H9 (cell line): ENCODE data around the gene SHROOM1. TPM values are rescaled to one million over a fixed set of nuclear protein-coding genes. Genes with fewer than 3 reads are reported as not detected.
A peak's percentile ranks its signal among the peaks of the same experiment; 100 is the strongest.

Experiments
- DNase-seq: peaks from one replicate; pipeline ENCODE4 v3.0.0-alpha.2; 2017
- H2AFZ ChIP-seq: one replicate; pipeline ENCODE4 v1.6.1; 2013; ENCODE audit warnings: mild to moderate bottlenecking, low read length, control low read depth, moderate library complexity
- H2AK5ac ChIP-seq: 2 replicates; pipeline ENCODE4 v1.6.1; 2013; ENCODE audit warnings: low read length, control low read depth, mixed read lengths; ENCODE audit not compliant: insufficient read length
- H2BK120ac ChIP-seq: one replicate; pipeline ENCODE4 v1.6.1; 2013; ENCODE audit warnings: low read depth, mild to moderate bottlenecking, low read length, control low read depth, inconsistent platforms; ENCODE audit not compliant: poor library complexity, severe bottlenecking
- H2BK12ac ChIP-seq: 2 replicates; pipeline ENCODE4 v1.6.1; 2013; ENCODE audit warnings: low read length, control low read depth, mixed read lengths, low read depth; ENCODE audit not compliant: insufficient read length
- H2BK15ac ChIP-seq: 2 replicates; pipeline ENCODE4 v1.6.1; 2013; ENCODE audit warnings: low read depth, low read length, control low read depth
- H2BK20ac ChIP-seq: one replicate; pipeline ENCODE4 v1.6.1; 2013; ENCODE audit warnings: low read depth, mild to moderate bottlenecking, low read length, control low read depth, inconsistent platforms; ENCODE audit not compliant: poor library complexity, severe bottlenecking
- H2BK5ac ChIP-seq: 2 replicates; pipeline ENCODE4 v1.6.1; 2013; ENCODE audit warnings: low read length, control low read depth, mixed read lengths; ENCODE audit not compliant: insufficient read length
- H3K14ac ChIP-seq: 2 replicates; pipeline ENCODE4 v1.6.1; 2013; ENCODE audit warnings: low read length, control low read depth; ENCODE audit not compliant: insufficient read depth
- H3K18ac ChIP-seq: 2 replicates; pipeline ENCODE4 v1.6.1; 2013; ENCODE audit warnings: low read depth, mild to moderate bottlenecking, mixed read lengths, low read length, control low read depth; ENCODE audit not compliant: insufficient read length
- H3K23ac ChIP-seq: 2 replicates; pipeline ENCODE4 v1.6.1; 2013; ENCODE audit warnings: low read length, control low read depth, mixed read lengths, low read depth; ENCODE audit not compliant: insufficient read length
- H3K23me2 ChIP-seq: 2 replicates; pipeline ENCODE4 v1.6.1; 2013; ENCODE audit warnings: low read depth, mild to moderate bottlenecking, mixed read lengths, low read length, control low read depth; ENCODE audit not compliant: insufficient read length, poor library complexity, severe bottlenecking
- H3K27ac ChIP-seq: 2 replicates; pipeline ENCODE4 v1.5.1; 2013; ENCODE audit warnings: low read length, control low read depth, mixed read lengths, low read depth; ENCODE audit not compliant: insufficient read length
- H3K27me3 ChIP-seq: 2 replicates; pipeline ENCODE4 v1.6.1; 2013; ENCODE audit warnings: low read length, control low read depth, inconsistent platforms; ENCODE audit not compliant: insufficient read depth
- H3K4ac ChIP-seq: 2 replicates; pipeline ENCODE4 v1.6.1; 2013; ENCODE audit warnings: low read depth, mild to moderate bottlenecking, control low read depth, inconsistent platforms, low read length, moderate library complexity
- H3K4me1 ChIP-seq: 2 replicates; pipeline ENCODE4 v1.6.1; 2013; ENCODE audit warnings: low read length, control low read depth, inconsistent platforms; ENCODE audit not compliant: insufficient read depth
- H3K4me2 ChIP-seq: 2 replicates; pipeline ENCODE4 v1.6.1; 2013; ENCODE audit warnings: low read length, control low read depth, mixed read lengths; ENCODE audit not compliant: insufficient read length, insufficient read depth
- H3K56ac ChIP-seq: 2 replicates; pipeline ENCODE4 v1.6.1; 2013; ENCODE audit warnings: low read depth, mild to moderate bottlenecking, mixed read lengths, low read length, control low read depth; ENCODE audit not compliant: insufficient read length
- H3K79me1 ChIP-seq: 2 replicates; pipeline ENCODE4 v1.6.1; 2013; ENCODE audit warnings: low read depth, mild to moderate bottlenecking, moderate library complexity, low read length, control low read depth, inconsistent platforms; ENCODE audit not compliant: insufficient read depth, poor library complexity, severe bottlenecking
- H3K79me2 ChIP-seq: 2 replicates; pipeline ENCODE4 v1.6.1; 2013; ENCODE audit warnings: low read length, control low read depth, inconsistent platforms; ENCODE audit not compliant: insufficient read depth
- H3K9ac ChIP-seq: 2 replicates; pipeline ENCODE4 v1.6.1; 2013; ENCODE audit warnings: low read length, control low read depth, mixed read lengths; ENCODE audit not compliant: insufficient read length; ENCODE audit errors: extremely low read depth
- H3K9me3 ChIP-seq: one replicate; pipeline ENCODE4 v1.6.1; 2013; ENCODE audit warnings: low read depth, low read length, inconsistent platforms; ENCODE audit not compliant: control insufficient read depth
- H3T11ph ChIP-seq: one replicate; pipeline ENCODE4 v1.6.1; 2013; ENCODE audit warnings: mild to moderate bottlenecking, low read length, control low read depth, inconsistent platforms
- H4K20me1 ChIP-seq: one replicate; pipeline ENCODE4 v1.6.1; 2013; ENCODE audit not compliant: control insufficient read depth, insufficient read length, insufficient read depth
- H4K5ac ChIP-seq: 2 replicates; pipeline ENCODE4 v1.6.1; 2013; ENCODE audit warnings: low read depth, mild to moderate bottlenecking, mixed read lengths, low read length, control low read depth; ENCODE audit not compliant: insufficient read length
- H4K8ac ChIP-seq: replicated peaks from 2 replicates; pipeline ENCODE4 v1.6.1; 2013; ENCODE audit warnings: low read length, control low read depth, mixed read lengths, low read depth; ENCODE audit not compliant: insufficient read length
- H4K91ac ChIP-seq: 2 replicates; pipeline ENCODE4 v1.6.1; 2013; ENCODE audit warnings: low read depth, mild to moderate bottlenecking, moderate library complexity, mixed read lengths, low read length, control low read depth; ENCODE audit not compliant: insufficient read length
- H3K27ac Mint-ChIP-seq, 3 experiments: 2 replicates in 2 of 3; 3 replicates in 1 of 3; pipeline ENCODE4 v1.8.0; 2020 to 2021; ENCODE audit warnings: mixed read lengths in 3 of 3, mild to moderate bottlenecking in 1 of 3, moderate library complexity in 1 of 3
- H3K27me3 Mint-ChIP-seq: 2 replicates; pipeline ENCODE4 v1.8.0; 2021; ENCODE audit warnings: low read depth, mild to moderate bottlenecking, moderate library complexity, mixed read lengths
- H3K36me3 Mint-ChIP-seq, 3 experiments: 2 replicates in 2 of 3; 3 replicates in 1 of 3; pipeline ENCODE4 v1.8.0; 2020 to 2021; ENCODE audit warnings: low read depth in 3 of 3, mixed read lengths in 3 of 3; ENCODE audit not compliant: insufficient read depth in 1 of 3
- H3K4me1 Mint-ChIP-seq, 2 experiments: 2 replicates each; pipeline ENCODE4 v1.8.0; 2020; ENCODE audit warnings: mixed read lengths in 2 of 2
- H3K4me3 Mint-ChIP-seq, 2 experiments: 2 replicates in 1 of 2; 3 replicates in 1 of 2; pipeline ENCODE4 v1.8.0; 2020 to 2021; ENCODE audit warnings: mild to moderate bottlenecking in 2 of 2, mixed read lengths in 2 of 2, moderate library complexity in 1 of 2
- H3K9me3 Mint-ChIP-seq, 2 experiments: 2 replicates in 1 of 2; 3 replicates in 1 of 2; pipeline ENCODE4 v1.8.0; 2020; ENCODE audit warnings: mild to moderate bottlenecking in 2 of 2, mixed read lengths in 2 of 2, moderate library complexity in 1 of 2
- WGBS: extraction: QIAGEN DNeasy Blood & Tissue Kit; methylation state at CpG from one replicate; pipeline ENCODE4 v1.1.7; 2013; ENCODE audit warnings: missing lambda C conversion rate, low lambda C conversion rate, mixed read lengths; ENCODE audit not compliant: insufficient read length; ENCODE audit errors: extremely low coverage; 5-methylcytosine and 5-hydroxymethylcytosine counted together
- total RNA-seq: library from RNA; stranded (reverse); gene quantifications from 2 replicates; pipeline ENCODE4 v1.2.1, GENCODE V29; 2021
- TF ChIP-seq, protein P1 (sequence below): fragments of 200-600 bp; sonication (generic); conservative IDR thresholded peaks from 3 replicates; pipeline ENCODE4 v1.8.0; 2021; ENCODE audit warnings: antibody characterized with exemption, mild to moderate bottlenecking

SHROOM1 gene
- total RNA-seq, 1 experiment from 2014 or later = 7.0 TPM

GRCh38 chr5:132812123-132812765 lies 18.2 kb downstream of the SHROOM1 start:
- H2AFZ ChIP-seq = no peak overlapping the region

More at GRCh38 chr5:132812123-132812765, 18.2 kb downstream of the SHROOM1 start:
- Histone ChIP-seq H3K23ac (no peak overlapping the region), H3K4ac (no peak overlapping the region), H2BK15ac (no peak overlapping the region), H3K9me3 (no peaks in the 10 kb centered on the region), H4K5ac (no peak overlapping the region), H2AK5ac (no peak overlapping the region), H3K9ac (no peak overlapping the region), H3K14ac (no peak overlapping the region), H3K23me2 (no peaks in the 10 kb centered on the region), H3K27me3 (peaks cover 32% of the 10 kb centered on the region), H2BK5ac (no peak overlapping the region), H3K4me1 (no peaks in the 10 kb centered on the region), H3K4me2 (no peak overlapping the region), H3K18ac (no peak overlapping the region), H4K20me1 (no peaks in the 10 kb centered on the region), H3K79me2 (no peaks in the 10 kb centered on the region), H3K79me1 (no peaks in the 10 kb centered on the region), H2BK120ac (no peak overlapping the region), H3T11ph (no peak overlapping the region), H2BK12ac (no peak overlapping the region), H3K27ac (no peak overlapping the region), H4K8ac (no peak overlapping the region), H3K56ac (no peak overlapping the region), H4K91ac (no peak overlapping the region), H2BK20ac (no peak overlapping the region)
- Mint-ChIP-seq H3K27ac (no peak overlapping the region), H3K27me3 (peaks cover 80% of the 10 kb centered on the region), H3K9me3 (peaks cover 0 to 4% of the 10 kb centered on the region in 2 experiments; a peak in 3 of 5 replicates), H3K36me3 (peaks cover 0 to 4% (median 0%) of the 10 kb centered on the region in 3 experiments; a peak in 3 of 7 replicates), H3K4me3 (peak overlapping the region in 1 of 2 experiments; percentile 79; a peak in 3 of 5 replicates), H3K4me1 (peaks cover 8 to 18% of the 10 kb centered on the region in 2 experiments)
- no peak for DNase-seq
- WGBS = no CpG with 5 or more reads among the region's 18 CpGs
- TF ChIP-seq, protein P1, sequence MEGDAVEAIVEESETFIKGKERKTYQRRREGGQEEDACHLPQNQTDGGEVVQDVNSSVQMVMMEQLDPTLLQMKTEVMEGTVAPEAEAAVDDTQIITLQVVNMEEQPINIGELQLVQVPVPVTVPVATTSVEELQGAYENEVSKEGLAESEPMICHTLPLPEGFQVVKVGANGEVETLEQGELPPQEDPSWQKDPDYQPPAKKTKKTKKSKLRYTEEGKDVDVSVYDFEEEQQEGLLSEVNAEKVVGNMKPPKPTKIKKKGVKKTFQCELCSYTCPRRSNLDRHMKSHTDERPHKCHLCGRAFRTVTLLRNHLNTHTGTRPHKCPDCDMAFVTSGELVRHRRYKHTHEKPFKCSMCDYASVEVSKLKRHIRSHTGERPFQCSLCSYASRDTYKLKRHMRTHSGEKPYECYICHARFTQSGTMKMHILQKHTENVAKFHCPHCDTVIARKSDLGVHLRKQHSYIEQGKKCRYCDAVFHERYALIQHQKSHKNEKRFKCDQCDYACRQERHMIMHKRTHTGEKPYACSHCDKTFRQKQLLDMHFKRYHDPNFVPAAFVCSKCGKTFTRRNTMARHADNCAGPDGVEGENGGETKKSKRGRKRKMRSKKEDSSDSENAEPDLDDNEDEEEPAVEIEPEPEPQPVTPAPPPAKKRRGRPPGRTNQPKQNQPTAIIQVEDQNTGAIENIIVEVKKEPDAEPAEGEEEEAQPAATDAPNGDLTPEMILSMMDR = no peak
